ENCODE results near the gene GSC.

DNA sequence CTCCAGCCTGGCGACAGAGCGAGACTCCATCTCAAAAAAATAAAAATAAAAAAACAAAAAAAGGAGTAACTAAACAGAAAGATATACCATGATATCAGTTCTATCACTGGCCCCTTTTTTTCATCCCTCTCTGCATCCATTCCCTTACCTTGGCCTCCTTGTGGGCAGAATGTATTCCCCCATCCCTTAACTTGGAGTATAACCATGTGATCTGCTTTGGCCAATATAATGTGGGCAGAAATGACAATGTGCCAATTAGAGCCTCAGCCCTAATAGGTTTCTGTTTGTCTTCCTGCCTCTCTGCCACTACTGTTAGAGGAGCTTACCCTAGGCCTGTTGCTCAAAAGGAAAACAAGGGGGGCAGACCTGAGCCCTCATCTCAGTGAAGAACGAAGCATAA, 23.8 kb downstream of the GSC start:
- TF ChIP-seq POLR2AphosphoS5 (IDR thresholded peaks at IDR 0.05; ENCODE audit: low read depth, low read length) (no peak), SPI1 (IDR thresholded peaks at IDR 0.05; ENCODE audit: low read depth, low read length) (no peak)
